ENCODE measurements around the gene DNASE2B.

The DNASE2B gene

GRCh38 chr1:84355556-84355955 lies 42.7 kb upstream of the DNASE2B start:
- Histone ChIP-seq H3K4me3 (no peak overlapping the region), H3K27ac (no peak overlapping the region)
- no peak for TF ChIP-seq CTCF (IDR thresholded peaks at IDR 0.05)
- DNase-seq (ENCODE audit: low spot score) = no peak

GRCh38 chr1:84356881-84357280 lies 41.4 kb upstream of the DNASE2B start:
- Histone ChIP-seq H3K27ac (no peak overlapping the region), H3K4me3 (no peak overlapping the region)
- no peak for DNase-seq (ENCODE audit: low spot score)
- TF ChIP-seq CTCF (IDR thresholded peaks at IDR 0.05) = no peak

- DNase-seq (ENCODE audit: low spot score) = no peak
- no peak for TF ChIP-seq CTCF (IDR thresholded peaks at IDR 0.05)
- no peak overlapping the region for H3K4me3 ChIP-seq
- no peak overlapping the region for H3K27ac ChIP-seq
These were observed 39.6 kb upstream of the DNASE2B start for GRCh38 chr1:84358695-84359094.

- no peak overlapping the region for H3K27ac ChIP-seq
- no peak overlapping the region for H3K4me3 ChIP-seq
- DNase-seq (ENCODE audit: low spot score) = no peak
- TF ChIP-seq CTCF (IDR thresholded peaks at IDR 0.05) = no peak
These were observed 38.0 kb upstream of the DNASE2B start for GRCh38 chr1:84360316-84360715.

GRCh38 chr1:84361796-84362195 lies 36.5 kb upstream of the DNASE2B start:
- DNase-seq (ENCODE audit: low spot score) = no peak
- no peak for TF ChIP-seq CTCF (IDR thresholded peaks at IDR 0.05)
- Histone ChIP-seq H3K27ac (no peak overlapping the region), H3K4me3 (no peak overlapping the region)

GRCh38 chr1:84363019-84363418 lies 35.3 kb upstream of the DNASE2B start:
- no peak for DNase-seq (ENCODE audit: low spot score)
- Histone ChIP-seq H3K4me3 (no peak overlapping the region), H3K27ac (no peak overlapping the region)
- TF ChIP-seq CTCF (IDR thresholded peaks at IDR 0.05) = no peak

- DNase-seq (ENCODE audit: low spot score) = no peak
- no peak for TF ChIP-seq CTCF (IDR thresholded peaks at IDR 0.05)
- Histone ChIP-seq H3K27ac (no peak overlapping the region), H3K4me3 (no peak overlapping the region)
These were observed 34.7 kb upstream of the DNASE2B start for GRCh38 chr1:84363622-84364021.
